HepG2 (cell line): ENCODE measurements around the gene ETS1. TPM values are rescaled to one million over a fixed set of nuclear protein-coding genes. Genes with fewer than 3 reads are reported as not detected.

Experiments
- RFX3 ChIP-seq: IDR thresholded peaks from 2 replicates; pipeline ENCODE4 v1.6.1; 2016; ENCODE audit warnings: missing biosample characterization, missing genetic modification reagents
- SAFB2 ChIP-seq: sonication (generic); formaldehyde crosslinking; IDR thresholded peaks from 2 replicates; pipeline ENCODE4 v1.5.1; 2020; ENCODE audit warnings: missing genetic modification reagents, low read depth, mild to moderate bottlenecking, borderline replicate concordance
- ZBTB43 ChIP-seq: sonication (generic); formaldehyde crosslinking; conservative IDR thresholded peaks from 2 replicates; pipeline ENCODE4 v1.4.0; 2020; ENCODE audit warnings: missing genetic modification reagents
- ZNF614 ChIP-seq: IDR thresholded peaks from 2 replicates; pipeline ENCODE4 v1.6.1; 2018; ENCODE audit warnings: missing biosample characterization, missing genetic modification reagents, inconsistent platforms, borderline replicate concordance
- ZNF703 ChIP-seq: sonication (generic); formaldehyde crosslinking; IDR thresholded peaks from 2 replicates; pipeline ENCODE4 v1.5.1; 2020; ENCODE audit warnings: missing genetic modification reagents, mild to moderate bottlenecking, moderate library complexity, borderline replicate concordance
- polyA plus RNA-seq, 8 experiments: library from polyadenylated mRNA; depleted of rRNA in 3 of 8; stranded (reverse) in 7 of 8; unstranded in 1 of 8; fragments of >200 nt; fragmentation: Illumina TruSeq in 4 of 8; extraction: Trizol in 4 of 8; gene quantifications; 2 replicates each; pipeline versions ENCODE4 v1.2.1 to v1.2.3, GENCODE V29; 2011 to 2016; ENCODE audit warnings: low read depth in 4 of 8, missing spikeins in 1 of 8, mixed read lengths in 1 of 8; ENCODE audit not compliant: insufficient read depth in 1 of 8
- total RNA-seq, 5 experiments: library from RNA; depleted of rRNA; stranded (reverse); fragments of >200 nt; fragmentation: Illumina TruSeq; extraction: Trizol; gene quantifications; 2 replicates each; pipeline ENCODE4 v1.2.3, GENCODE V29; 2016; ENCODE audit warnings: low read depth in 1 of 5
- TF ChIP-seq, protein P1 (sequence below): sonication (generic); formaldehyde crosslinking; IDR thresholded peaks from 2 replicates; pipeline ENCODE4 v1.4.0; 2020; ENCODE audit warnings: low read depth, mild to moderate bottlenecking, missing genetic modification reagents
- TF ChIP-seq, protein P2 (sequence below): IDR thresholded peaks from 2 replicates; pipeline ENCODE4 v1.6.1; 2012; ENCODE audit warnings: low read depth, low read length, improper control_type of control experiment
- TF ChIP-seq, protein P3 (sequence below): sonication (generic); formaldehyde crosslinking; IDR thresholded peaks from 2 replicates; pipeline ENCODE4 v1.4.0; 2020; ENCODE audit warnings: missing genetic modification reagents

The ETS1 gene
- total and polyA plus RNA-seq, 2 of the 13 experiments (the other 11 are each of a cell fraction or from before 2014, with no cell fraction given): 0.18 to 0.34 TPM

- no peak for TF ChIP-seq ZBTB43 (CRISPR knock-in tag)
- TF ChIP-seq, protein P1, sequence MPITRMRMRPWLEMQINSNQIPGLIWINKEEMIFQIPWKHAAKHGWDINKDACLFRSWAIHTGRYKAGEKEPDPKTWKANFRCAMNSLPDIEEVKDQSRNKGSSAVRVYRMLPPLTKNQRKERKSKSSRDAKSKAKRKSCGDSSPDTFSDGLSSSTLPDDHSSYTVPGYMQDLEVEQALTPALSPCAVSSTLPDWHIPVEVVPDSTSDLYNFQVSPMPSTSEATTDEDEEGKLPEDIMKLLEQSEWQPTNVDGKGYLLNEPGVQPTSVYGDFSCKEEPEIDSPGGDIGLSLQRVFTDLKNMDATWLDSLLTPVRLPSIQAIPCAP (CRISPR knock-in tag): no peak
- TF ChIP-seq, protein P2, sequence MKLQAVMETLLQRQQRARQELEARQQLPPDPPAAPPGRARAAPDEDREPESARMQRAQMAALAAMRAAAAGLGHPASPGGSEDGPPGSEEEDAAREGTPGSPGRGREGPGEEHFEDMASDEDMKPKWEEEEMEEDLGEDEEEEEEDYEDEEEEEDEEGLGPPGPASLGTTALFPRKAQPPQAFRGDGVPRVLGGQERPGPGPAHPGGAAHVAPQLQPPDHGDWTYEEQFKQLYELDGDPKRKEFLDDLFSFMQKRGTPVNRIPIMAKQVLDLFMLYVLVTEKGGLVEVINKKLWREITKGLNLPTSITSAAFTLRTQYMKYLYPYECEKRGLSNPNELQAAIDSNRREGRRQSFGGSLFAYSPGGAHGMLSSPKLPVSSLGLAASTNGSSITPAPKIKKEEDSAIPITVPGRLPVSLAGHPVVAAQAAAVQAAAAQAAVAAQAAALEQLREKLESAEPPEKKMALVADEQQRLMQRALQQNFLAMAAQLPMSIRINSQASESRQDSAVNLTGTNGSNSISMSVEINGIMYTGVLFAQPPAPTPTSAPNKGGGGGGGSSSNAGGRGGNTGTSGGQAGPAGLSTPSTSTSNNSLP: no peak
- TF ChIP-seq, protein P3, sequence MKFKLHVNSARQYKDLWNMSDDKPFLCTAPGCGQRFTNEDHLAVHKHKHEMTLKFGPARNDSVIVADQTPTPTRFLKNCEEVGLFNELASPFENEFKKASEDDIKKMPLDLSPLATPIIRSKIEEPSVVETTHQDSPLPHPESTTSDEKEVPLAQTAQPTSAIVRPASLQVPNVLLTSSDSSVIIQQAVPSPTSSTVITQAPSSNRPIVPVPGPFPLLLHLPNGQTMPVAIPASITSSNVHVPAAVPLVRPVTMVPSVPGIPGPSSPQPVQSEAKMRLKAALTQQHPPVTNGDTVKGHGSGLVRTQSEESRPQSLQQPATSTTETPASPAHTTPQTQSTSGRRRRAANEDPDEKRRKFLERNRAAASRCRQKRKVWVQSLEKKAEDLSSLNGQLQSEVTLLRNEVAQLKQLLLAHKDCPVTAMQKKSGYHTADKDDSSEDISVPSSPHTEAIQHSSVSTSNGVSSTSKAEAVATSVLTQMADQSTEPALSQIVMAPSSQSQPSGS (CRISPR knock-in tag): no peak
- no peak for TF ChIP-seq RFX3 (CRISPR knock-in tag)
- no peak for TF ChIP-seq ZNF614 (CRISPR knock-in tag)
- no peak for TF ChIP-seq SAFB2 (CRISPR knock-in tag)
- no peak for TF ChIP-seq ZNF703
These were observed 34.3 kb downstream of the ETS1 start (continued) for GRCh38 chr11:128552783-128553661.
